ENCODE measurements around the gene PTPRT.

The PTPRT gene

GRCh38 chr20:42484335-42484734 is 705.4 kb downstream of the PTPRT start:
- H3K36me3 ChIP-seq (ENCODE audit: control insufficient read depth, insufficient read depth, low read length) = no peaks in the 10 kb centered on the region
- H3K9me3 ChIP-seq (ENCODE audit: control insufficient read depth, insufficient read depth, low read length) = no peaks in the 10 kb centered on the region
- H3K9ac ChIP-seq (ENCODE audit: low read depth, low read length) = no peak overlapping the region
- H3K4me1 ChIP-seq (ENCODE audit: control insufficient read depth, insufficient read depth, low read length) = no peaks in the 10 kb centered on the region
- H3K4me3 ChIP-seq (ENCODE audit: low read depth, low read length) = no peak overlapping the region
- H3K27ac ChIP-seq (ENCODE audit: low read depth, low read length) = no peak overlapping the region
- H3K27me3 ChIP-seq (ENCODE audit: control insufficient read depth, insufficient read depth, low read length) = no peaks in the 10 kb centered on the region

GRCh38 chr20:42483730-42484303 is 705.9 kb downstream of the PTPRT start:
- Histone ChIP-seq H3K36me3 (ENCODE audit: control insufficient read depth, insufficient read depth, low read length) (no peaks in the 10 kb centered on the region), H3K9ac (ENCODE audit: low read depth, low read length) (no peak overlapping the region), H3K4me3 (ENCODE audit: low read depth, low read length) (no peak overlapping the region), H3K27me3 (ENCODE audit: control insufficient read depth, insufficient read depth, low read length) (no peaks in the 10 kb centered on the region), H3K27ac (ENCODE audit: low read depth, low read length) (no peak overlapping the region), H3K4me1 (ENCODE audit: control insufficient read depth, insufficient read depth, low read length) (no peaks in the 10 kb centered on the region), H3K9me3 (ENCODE audit: control insufficient read depth, insufficient read depth, low read length) (no peaks in the 10 kb centered on the region)

GRCh38 chr20:42482808-42483207 is 706.9 kb downstream of the PTPRT start:
- Histone ChIP-seq H3K9me3 (ENCODE audit: control insufficient read depth, insufficient read depth, low read length) (no peaks in the 10 kb centered on the region), H3K4me3 (ENCODE audit: low read depth, low read length) (no peak overlapping the region), H3K27me3 (ENCODE audit: control insufficient read depth, insufficient read depth, low read length) (no peaks in the 10 kb centered on the region), H3K9ac (ENCODE audit: low read depth, low read length) (no peak overlapping the region), H3K27ac (ENCODE audit: low read depth, low read length) (no peak overlapping the region), H3K4me1 (ENCODE audit: control insufficient read depth, insufficient read depth, low read length) (no peaks in the 10 kb centered on the region), H3K36me3 (ENCODE audit: control insufficient read depth, insufficient read depth, low read length) (no peaks in the 10 kb centered on the region)

GRCh38 chr20:42475773-42476172 is 713.9 kb downstream of the PTPRT start:
- Histone ChIP-seq H3K4me1 (ENCODE audit: control insufficient read depth, insufficient read depth, low read length) (no peaks in the 10 kb centered on the region), H3K27ac (ENCODE audit: low read depth, low read length) (no peak overlapping the region), H3K27me3 (ENCODE audit: control insufficient read depth, insufficient read depth, low read length) (no peaks in the 10 kb centered on the region), H3K4me3 (ENCODE audit: low read depth, low read length) (no peak overlapping the region), H3K9ac (ENCODE audit: low read depth, low read length) (no peak overlapping the region), H3K36me3 (ENCODE audit: control insufficient read depth, insufficient read depth, low read length) (no peaks in the 10 kb centered on the region), H3K9me3 (ENCODE audit: control insufficient read depth, insufficient read depth, low read length) (no peaks in the 10 kb centered on the region)

- Histone ChIP-seq H3K27ac (ENCODE audit: low read depth, low read length) (no peak overlapping the region), H3K9ac (ENCODE audit: low read depth, low read length) (no peak overlapping the region), H3K4me1 (ENCODE audit: control insufficient read depth, insufficient read depth, low read length) (no peaks in the 10 kb centered on the region), H3K36me3 (ENCODE audit: control insufficient read depth, insufficient read depth, low read length) (no peaks in the 10 kb centered on the region), H3K9me3 (ENCODE audit: control insufficient read depth, insufficient read depth, low read length) (no peaks in the 10 kb centered on the region), H3K27me3 (ENCODE audit: control insufficient read depth, insufficient read depth, low read length) (no peaks in the 10 kb centered on the region), H3K4me3 (ENCODE audit: low read depth, low read length) (no peak overlapping the region)
Measured at GRCh38 chr20:42474646-42475045, 715.1 kb downstream of the PTPRT start.

- Histone ChIP-seq H3K9ac (ENCODE audit: low read depth, low read length) (no peak overlapping the region), H3K27me3 (ENCODE audit: control insufficient read depth, insufficient read depth, low read length) (no peaks in the 10 kb centered on the region), H3K4me1 (ENCODE audit: control insufficient read depth, insufficient read depth, low read length) (0 out of 2 replicates have a peak, but pooled peaks cover 3% of the 10 kb centered on the region), H3K9me3 (ENCODE audit: control insufficient read depth, insufficient read depth, low read length) (no peaks in the 10 kb centered on the region), H3K27ac (ENCODE audit: low read depth, low read length) (no peak overlapping the region), H3K4me3 (ENCODE audit: low read depth, low read length) (no peak overlapping the region), H3K36me3 (ENCODE audit: control insufficient read depth, insufficient read depth, low read length) (no peaks in the 10 kb centered on the region)
Measured at GRCh38 chr20:42472198-42472597, 717.5 kb downstream of the PTPRT start.

GRCh38 chr20:42461965-42462593 is 727.6 kb downstream of the PTPRT start:
- H3K9ac ChIP-seq (ENCODE audit: low read depth, low read length) = no peak overlapping the region
- H3K4me3 ChIP-seq (ENCODE audit: low read depth, low read length) = no peak overlapping the region
- no peak overlapping the region for H3K27ac ChIP-seq (ENCODE audit: low read depth, low read length)
- H3K9me3 ChIP-seq (ENCODE audit: control insufficient read depth, insufficient read depth, low read length) = no peaks in the 10 kb centered on the region
- peaks cover 20% of the 10 kb centered on the region for H3K4me1 ChIP-seq (ENCODE audit: control insufficient read depth, insufficient read depth, low read length)
- no peaks in the 10 kb centered on the region for H3K36me3 ChIP-seq (ENCODE audit: control insufficient read depth, insufficient read depth, low read length)
- no peaks in the 10 kb centered on the region for H3K27me3 ChIP-seq (ENCODE audit: control insufficient read depth, insufficient read depth, low read length)

GRCh38 chr20:42461291-42461690 is 728.4 kb downstream of the PTPRT start:
- H3K27me3 ChIP-seq (ENCODE audit: control insufficient read depth, insufficient read depth, low read length) = no peaks in the 10 kb centered on the region
- H3K9me3 ChIP-seq (ENCODE audit: control insufficient read depth, insufficient read depth, low read length) = no peaks in the 10 kb centered on the region
- no peak overlapping the region for H3K27ac ChIP-seq (ENCODE audit: low read depth, low read length)
- no peaks in the 10 kb centered on the region for H3K36me3 ChIP-seq (ENCODE audit: control insufficient read depth, insufficient read depth, low read length)
- H3K9ac ChIP-seq (ENCODE audit: low read depth, low read length) = no peak overlapping the region
- peaks cover 20% of the 10 kb centered on the region for H3K4me1 ChIP-seq (ENCODE audit: control insufficient read depth, insufficient read depth, low read length)
- H3K4me3 ChIP-seq (ENCODE audit: low read depth, low read length) = no peak overlapping the region

GRCh38 chr20:42447270-42447669 is 742.4 kb downstream of the PTPRT start:
- H3K27me3 ChIP-seq (ENCODE audit: control insufficient read depth, insufficient read depth, low read length) = no peaks in the 10 kb centered on the region
- H3K9ac ChIP-seq (ENCODE audit: low read depth, low read length) = no peak overlapping the region
- no peaks in the 10 kb centered on the region for H3K36me3 ChIP-seq (ENCODE audit: control insufficient read depth, insufficient read depth, low read length)
- H3K4me3 ChIP-seq (ENCODE audit: low read depth, low read length) = no peak overlapping the region
- H3K4me1 ChIP-seq (ENCODE audit: control insufficient read depth, insufficient read depth, low read length) = peaks cover 13% of the 10 kb centered on the region
- no peak overlapping the region for H3K27ac ChIP-seq (ENCODE audit: low read depth, low read length)
- H3K9me3 ChIP-seq (ENCODE audit: control insufficient read depth, insufficient read depth, low read length) = no peaks in the 10 kb centered on the region

- H3K27me3 ChIP-seq (ENCODE audit: control insufficient read depth, insufficient read depth, low read length) = no peaks in the 10 kb centered on the region
- no peaks in the 10 kb centered on the region for H3K36me3 ChIP-seq (ENCODE audit: control insufficient read depth, insufficient read depth, low read length)
- peaks cover 13% of the 10 kb centered on the region for H3K4me1 ChIP-seq (ENCODE audit: control insufficient read depth, insufficient read depth, low read length)
- H3K9ac ChIP-seq (ENCODE audit: low read depth, low read length) = no peak overlapping the region
- no peaks in the 10 kb centered on the region for H3K9me3 ChIP-seq (ENCODE audit: control insufficient read depth, insufficient read depth, low read length)
- no peak overlapping the region for H3K27ac ChIP-seq (ENCODE audit: low read depth, low read length)
- no peak overlapping the region for H3K4me3 ChIP-seq (ENCODE audit: low read depth, low read length)
Measured at GRCh38 chr20:42444799-42445198, 744.9 kb downstream of the PTPRT start.

- H3K4me1 ChIP-seq (ENCODE audit: control insufficient read depth, insufficient read depth, low read length) = peaks cover 13% of the 10 kb centered on the region
- H3K27ac ChIP-seq (ENCODE audit: low read depth, low read length) = no peak overlapping the region
- no peaks in the 10 kb centered on the region for H3K9me3 ChIP-seq (ENCODE audit: control insufficient read depth, insufficient read depth, low read length)
- H3K9ac ChIP-seq (ENCODE audit: low read depth, low read length) = no peak overlapping the region
- no peaks in the 10 kb centered on the region for H3K27me3 ChIP-seq (ENCODE audit: control insufficient read depth, insufficient read depth, low read length)
- H3K4me3 ChIP-seq (ENCODE audit: low read depth, low read length) = no peak overlapping the region
- no peaks in the 10 kb centered on the region for H3K36me3 ChIP-seq (ENCODE audit: control insufficient read depth, insufficient read depth, low read length)
Measured at GRCh38 chr20:42443200-42443599, 746.5 kb downstream of the PTPRT start.

All from HUES48 (cell line).